Activated CD8-positive, alpha-beta memory T cell treated with anti-CD3 and anti-CD28 coated beads for 1 hour (primary cell): ENCODE data around the gene RNASEL.
A peak's percentile ranks its signal among the peaks of the same experiment; 100 is the strongest.

Experiments used
- DNase-seq, 2 donors: peaks; one replicate each; pipeline ENCODE4 v3.0.0-alpha.2; 2020; ENCODE audit warnings: low read depth in 1 of 2; ENCODE audit errors: extremely low read depth in 1 of 2

Gene RNASEL

GRCh38 chr1:182622901-182623528 lies 34.0 kb upstream of the RNASEL start:
- no peak for DNase-seq

- DNase-seq = no peak
Observed at GRCh38 chr1:182621906-182622305, 32.9 kb upstream of the RNASEL start.

- no peak for DNase-seq
Observed at GRCh38 chr1:182620924-182621585, 32.0 kb upstream of the RNASEL start.

GRCh38 chr1:182617734-182618351 lies 28.8 kb upstream of the RNASEL start:
- no peak for DNase-seq

GRCh38 chr1:182617014-182617429 lies 28.0 kb upstream of the RNASEL start:
- DNase-seq = no peak

- DNase-seq = peak; percentile 58 to 73
Observed at GRCh38 chr1:182616130-182617013, 27.3 kb upstream of the RNASEL start.

GRCh38 chr1:182615468-182616129 lies 26.5 kb upstream of the RNASEL start:
- DNase-seq = no peak

- DNase-seq = peak in 1 of 2 donors; percentile 27
Observed at GRCh38 chr1:182614796-182615454, 25.9 kb upstream of the RNASEL start.

GRCh38 chr1:182611787-182612186 lies 22.7 kb upstream of the RNASEL start:
- no peak for DNase-seq

GRCh38 chr1:182611326-182611725 lies 22.3 kb upstream of the RNASEL start:
- DNase-seq = no peak

GRCh38 chr1:182610606-182611194 lies 21.6 kb upstream of the RNASEL start:
- no peak for DNase-seq

GRCh38 chr1:182608845-182609610 lies 20.0 kb upstream of the RNASEL start:
- no peak for DNase-seq

GRCh38 chr1:182608236-182608635 lies 19.2 kb upstream of the RNASEL start:
- DNase-seq = no peak

- no peak for DNase-seq
Observed at GRCh38 chr1:182607566-182607965, 18.5 kb upstream of the RNASEL start.

- peak; percentile 75 to 76 for DNase-seq
Observed at GRCh38 chr1:182604175-182605164, 15.4 kb upstream of the RNASEL start, which contains the start of gene RGS16. Gene RGS16, minus strand, starts transcription at chr1:182604389. Its CDS starts 130 bp downstream, at chr1:182604259.

GRCh38 chr1:182603646-182604174 lies 14.7 kb upstream of the RNASEL start:
- DNase-seq = no peak

GRCh38 chr1:182602935-182603645 lies 14.0 kb upstream of the RNASEL start:
- no peak for DNase-seq
